Upper lobe of left lung (tissue), 4 donors: ENCODE data around the gene KMT5B.

Source experiments
- POLR2A ChIP-seq, 4 donors: fragments of 450-650 bp; IDR thresholded peaks; one replicate each; pipeline ENCODE4 v1.5.1; 2016 to 2017; ENCODE audit warnings: antibody characterized with exemption in 4 of 4, mild to moderate bottlenecking in 2 of 4
- POLR2AphosphoS5 ChIP-seq, 2 donors: sonication (generic); formaldehyde crosslinking; IDR thresholded peaks; one replicate each; pipeline ENCODE4 v1.5.1; 2017; ENCODE audit warnings: antibody characterized with exemption in 2 of 2
- TF ChIP-seq, protein P1 (sequence below), 6 experiments: fragments of 450-650 bp in 4 of 6; fragments of 200-600 bp in 2 of 6; sonication (generic) in 2 of 6; IDR thresholded peaks; one replicate each; pipeline ENCODE4 v1.5.1; 2016 to 2019; ENCODE audit warnings: antibody characterized with exemption in 6 of 6

- TF ChIP-seq, protein P1, sequence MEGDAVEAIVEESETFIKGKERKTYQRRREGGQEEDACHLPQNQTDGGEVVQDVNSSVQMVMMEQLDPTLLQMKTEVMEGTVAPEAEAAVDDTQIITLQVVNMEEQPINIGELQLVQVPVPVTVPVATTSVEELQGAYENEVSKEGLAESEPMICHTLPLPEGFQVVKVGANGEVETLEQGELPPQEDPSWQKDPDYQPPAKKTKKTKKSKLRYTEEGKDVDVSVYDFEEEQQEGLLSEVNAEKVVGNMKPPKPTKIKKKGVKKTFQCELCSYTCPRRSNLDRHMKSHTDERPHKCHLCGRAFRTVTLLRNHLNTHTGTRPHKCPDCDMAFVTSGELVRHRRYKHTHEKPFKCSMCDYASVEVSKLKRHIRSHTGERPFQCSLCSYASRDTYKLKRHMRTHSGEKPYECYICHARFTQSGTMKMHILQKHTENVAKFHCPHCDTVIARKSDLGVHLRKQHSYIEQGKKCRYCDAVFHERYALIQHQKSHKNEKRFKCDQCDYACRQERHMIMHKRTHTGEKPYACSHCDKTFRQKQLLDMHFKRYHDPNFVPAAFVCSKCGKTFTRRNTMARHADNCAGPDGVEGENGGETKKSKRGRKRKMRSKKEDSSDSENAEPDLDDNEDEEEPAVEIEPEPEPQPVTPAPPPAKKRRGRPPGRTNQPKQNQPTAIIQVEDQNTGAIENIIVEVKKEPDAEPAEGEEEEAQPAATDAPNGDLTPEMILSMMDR (IDR thresholded peaks at IDR 0.05): no peak
- TF ChIP-seq POLR2A (IDR thresholded peaks at IDR 0.05): no peak
- TF ChIP-seq POLR2AphosphoS5 (IDR thresholded peaks at IDR 0.05): no peak
Measured at GRCh38 chr11:68165601-68166000, 47.5 kb downstream of the KMT5B start.
